Heart left ventricle (tissue), 16 donors: ENCODE data around the gene MALRD1. TPM values are rescaled to one million over a fixed set of nuclear protein-coding genes. Genes with fewer than 3 reads are reported as not detected.
A peak's percentile ranks its signal among the peaks of the same experiment; 100 is the strongest.

Experiments
- ATAC-seq, 4 donors: fragments of 200-7000 bp; cut with Tn5 transposase; one replicate each; pipeline ENCODE4 v1.9.1; 2020 to 2022; ENCODE audit warnings: moderate library complexity in 4 of 4, mild to moderate bottlenecking in 3 of 4, moderate number of reproducible peaks in 1 of 4
- DNase-seq, 5 donors: peaks; one replicate each; pipeline ENCODE4 v3.0.0-alpha.2; 2020
- H3K27ac ChIP-seq, 12 donors: fragments of 200-600 bp; sonication (generic) in 4 of 12; one replicate each; pipeline versions ENCODE4 v1.5.0 to v1.8.0; 2016 to 2022; ENCODE audit warnings: mild to moderate bottlenecking in 2 of 12
- H3K27me3 ChIP-seq, 9 donors: fragments of 200-600 bp; sonication (generic) in 2 of 9; one replicate each; pipeline versions ENCODE4 v1.5.1 to v1.8.0; 2016 to 2022; ENCODE audit warnings: mild to moderate bottlenecking in 3 of 9
- H3K36me3 ChIP-seq, 9 donors: fragments of 200-600 bp; sonication (generic) in 2 of 9; one replicate each; pipeline versions ENCODE4 v1.5.0 to v1.8.0; 2018 to 2022; ENCODE audit warnings: mild to moderate bottlenecking in 2 of 9
- H3K4me1 ChIP-seq, 12 donors: fragments of 200-600 bp; sonication (generic) in 4 of 12; one replicate each; pipeline versions ENCODE4 v1.5.0 to v1.8.0; 2016 to 2022; ENCODE audit warnings: mild to moderate bottlenecking in 3 of 12
- H3K4me3 ChIP-seq, 12 donors: fragments of 200-600 bp; sonication (generic) in 4 of 12; one replicate each; pipeline versions ENCODE4 v1.5.0 to v1.8.0; 2017 to 2022; ENCODE audit warnings: mild to moderate bottlenecking in 9 of 12, moderate library complexity in 4 of 12
- H3K9me3 ChIP-seq, 12 donors: fragments of 200-600 bp; sonication (generic) in 4 of 12; one replicate each; pipeline versions ENCODE4 v1.5.0 to v1.8.0; 2016 to 2022; ENCODE audit warnings: mild to moderate bottlenecking in 1 of 12
- CTCF ChIP-seq, 12 donors: fragments of 200-600 bp; sonication (generic) in 4 of 12; IDR thresholded peaks; one replicate each; pipeline versions ENCODE4 v1.5.0 to v1.8.0; 2018 to 2022; ENCODE audit warnings: antibody characterized with exemption in 12 of 12, mild to moderate bottlenecking in 5 of 12
- POLR2A ChIP-seq, 2 donors: fragments of 450-650 bp; IDR thresholded peaks; one replicate each; pipeline ENCODE4 v1.6.1; 2017; ENCODE audit warnings: antibody characterized with exemption in 2 of 2, mild to moderate bottlenecking in 2 of 2, moderate library complexity in 2 of 2
- WGBS, 4 donors: extraction: QIAGEN DNeasy Blood & Tissue Kit in 2 of 4; methylation state at CpG; one replicate each; pipeline versions ENCODE4 v1.1.5 to v1.1.7; 2013 to 2018; 5-methylcytosine and 5-hydroxymethylcytosine counted together
- intact Hi-C, 10 donors: fragments of 100-400 bp; cut with DNase I; formaldehyde crosslinking; loops; one replicate each; pipeline versions ENCODE4 v1.11.1 to v1.14.2; 2022
- polyA plus RNA-seq, 2 donors: library from polyadenylated mRNA; stranded (reverse); fragments of 200-250 nt; gene quantifications; one replicate each; pipeline ENCODE4 v1.2.3, GENCODE V29; 2013
- total RNA-seq, 9 donors: library from RNA; depleted of rRNA in 2 of 9; stranded (reverse); fragments of >200 nt in 2 of 9; fragmentation: NEBNext Ultra II Directional in 3 of 9; extraction: Animal tissue kit (Norgen Biotek cat#: 25700) in 3 of 9; gene quantifications; one replicate each; pipeline versions ENCODE4 v1.1.0 to v1.2.4, GENCODE V29; 2016 to 2023
- donor health status: ischemic (EF 13 %, LVEDD 7.1; RV severe dilation, severe dysfunction).
- donor health status: healthy with polysubstance abuse.
- donor health status: DM: no; HTN: yes; CAD: no.
- donor health status: DM: no; HTN: no; CAD: no.
- donor health status: ischemic (EF 25% LVEDD 6.9; RV normal size, moderate dysfunction).
- donor health status: ischemic (EF 25% LVEDD 5.7; RV mildly dilated, moderate dysfunction).
- donor health status: healthy.
- donor health status: DM: yes; HTN: yes; CAD: no.
- donor health status: ischemic (EF 35%, LVEDD 5.7; RV mildly dilated, moderate dysfunction).
- donor health status: nonischemic (EF 11% LVEDD 7.7; RV severe dilation, severe dysfunction).
- donor health status: DM: yes; HTN: yes; CAD: no.
- donor health status: PGD.
- donor health status: ischemic (EF 29% LVEDD 5.4; RV normal size, mild dysfunction).
- donor health status: nonischemic (EF 23%, LVEDD 6.1; RV moderate dilation, normal function).

MALRD1 gene
- total and polyA plus RNA-seq, 11 donors = 0.12 to 1.1 (median 0.37) TPM; not detected in 1

- 72 to 78% (median 77%) methylated on average over 3 of the region's 3 CpGs for WGBS, 4 donors
- peaks cover 0 to 20% (median 0%) of the 10 kb centered on the region in 12 donors for H3K9me3 ChIP-seq
- H3K36me3 ChIP-seq = no peaks in the 10 kb centered on the region
- H3K27ac ChIP-seq = no peak overlapping the region
- H3K27me3 ChIP-seq = no peaks in the 10 kb centered on the region
- DNase-seq (no peak), ATAC-seq (no peak)
- intact Hi-C loops = no loop called here
- H3K4me3 ChIP-seq = no peak overlapping the region
- no peaks in the 10 kb centered on the region for H3K4me1 ChIP-seq
- TF ChIP-seq POLR2A (IDR thresholded peaks at IDR 0.05) = no peak
Measured at GRCh38 chr10:19683356-19683755, 634.8 kb downstream of the MALRD1 start.

DNA sequence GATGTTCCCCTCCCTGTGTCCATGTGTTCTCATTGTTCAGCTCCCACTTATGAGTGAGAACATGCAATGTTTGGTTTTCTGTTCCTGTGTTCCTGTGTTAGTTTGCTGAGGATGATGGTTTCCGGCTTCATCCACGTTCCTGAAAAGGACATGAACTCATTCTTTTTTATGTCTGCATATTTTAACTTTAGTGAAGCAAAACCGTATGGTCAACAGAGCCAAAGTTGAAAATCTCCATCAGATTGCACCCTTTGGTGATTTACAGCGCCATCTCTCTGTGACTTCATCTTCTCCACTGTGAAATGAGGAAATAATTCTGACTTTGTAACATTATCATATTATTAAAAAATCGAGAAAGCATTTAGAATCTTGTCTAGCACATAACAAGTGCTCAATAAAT lies 635.4 kb downstream of the MALRD1 start:
- intact Hi-C loops = no loop called here
- Histone ChIP-seq H3K27ac (no peak overlapping the region), H3K4me3 (no peak overlapping the region), H3K27me3 (no peaks in the 10 kb centered on the region), H3K9me3 (peaks cover 0 to 20% (median 0%) of the 10 kb centered on the region in 12 donors), H3K36me3 (no peaks in the 10 kb centered on the region), H3K4me1 (no peaks in the 10 kb centered on the region)
- 56 to 65% (median 60%) methylated on average over 5 of the region's 5 CpGs for WGBS, 4 donors
- TF ChIP-seq POLR2A (IDR thresholded peaks at IDR 0.05) (no peak), CTCF (IDR thresholded peaks at IDR 0.05) (peak in 3 of 12 donors; percentile 11 to 22 (median 20))
- ATAC-seq = no peak
- DNase-seq = no peak

DNA sequence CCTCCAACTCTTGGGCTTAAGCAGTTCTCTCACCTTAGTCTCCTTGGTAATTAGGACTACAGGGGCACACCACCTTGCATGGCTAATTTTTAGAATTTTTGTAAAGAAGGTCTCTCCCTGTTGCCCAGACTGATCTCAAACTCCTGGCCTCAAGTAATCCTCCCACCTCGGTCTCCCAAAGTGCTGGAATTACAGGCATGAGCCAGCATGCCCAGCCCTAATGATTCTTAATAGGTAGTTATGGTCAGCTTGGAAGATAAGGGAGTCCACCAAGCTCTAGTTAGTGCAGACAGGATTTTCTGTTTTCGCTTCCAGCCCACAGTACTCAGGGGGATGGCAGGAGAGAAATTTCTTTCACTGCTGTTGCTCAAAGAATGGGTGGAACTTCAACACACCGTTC lies 639.7 kb downstream of the MALRD1 start:
- no peak overlapping the region for H3K27ac ChIP-seq
- intact Hi-C loops = no loop called here
- DNase-seq = no peak
- H3K4me3 ChIP-seq = no peak overlapping the region
- no peak for TF ChIP-seq CTCF (IDR thresholded peaks at IDR 0.05)
- 73 to 83% (median 80%) methylated on average over 3 of the region's 3 CpGs for WGBS, 4 donors
- H3K9me3 ChIP-seq = peaks cover 0 to 11% (median 0%) of the 10 kb centered on the region in 12 donors
- no peak for ATAC-seq
- H3K27me3 ChIP-seq = no peaks in the 10 kb centered on the region
- H3K36me3 ChIP-seq = no peaks in the 10 kb centered on the region
- H3K4me1 ChIP-seq = no peaks in the 10 kb centered on the region

- peaks cover 0 to 11% (median 0%) of the 10 kb centered on the region in 12 donors for H3K9me3 ChIP-seq
- no peaks in the 10 kb centered on the region for H3K4me1 ChIP-seq
- no peak for TF ChIP-seq CTCF (IDR thresholded peaks at IDR 0.05)
- no peak for TF ChIP-seq POLR2A (IDR thresholded peaks at IDR 0.05)
- no peak for ATAC-seq
- WGBS, 4 donors = 73 to 83% (median 75%) methylated on average over 3 of the region's 3 CpGs
- no peak for DNase-seq
- intact Hi-C loops = no loop called here
- no peak overlapping the region for H3K4me3 ChIP-seq
- H3K27ac ChIP-seq = no peak overlapping the region
- no peaks in the 10 kb centered on the region for H3K36me3 ChIP-seq
- H3K27me3 ChIP-seq = no peaks in the 10 kb centered on the region
Measured at GRCh38 chr10:19689231-19689630, 640.6 kb downstream of the MALRD1 start.

DNA sequence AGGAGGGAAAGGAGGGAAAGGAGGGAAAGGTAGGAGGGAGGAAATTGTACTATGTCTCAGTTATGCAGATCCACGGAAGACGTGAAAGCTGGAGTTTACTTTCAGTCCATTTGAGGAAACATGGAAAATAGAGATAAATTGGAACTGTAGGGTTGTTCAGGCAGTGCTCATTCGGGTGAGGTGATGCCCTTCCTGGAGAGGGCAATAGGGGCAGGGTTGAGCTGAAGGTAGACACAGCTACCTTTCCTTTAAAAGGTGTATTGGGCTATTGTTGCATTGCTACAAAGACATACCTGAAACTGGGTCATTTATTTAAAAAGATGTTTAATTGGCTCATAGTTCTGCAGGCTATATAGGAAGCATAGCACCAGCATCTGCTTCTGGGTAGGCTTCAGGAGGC lies 650.7 kb downstream of the MALRD1 start:
- Histone ChIP-seq H3K9me3 (peaks cover 0 to 4% (median 0%) of the 10 kb centered on the region in 12 donors), H3K4me3 (no peak overlapping the region), H3K27ac (no peak overlapping the region), H3K36me3 (no peaks in the 10 kb centered on the region), H3K27me3 (no peaks in the 10 kb centered on the region), H3K4me1 (no peaks in the 10 kb centered on the region)
- intact Hi-C loops = no loop called here
- ATAC-seq (no peak), DNase-seq (no peak)
- TF ChIP-seq CTCF (IDR thresholded peaks at IDR 0.05) = no peak
- no peak for TF ChIP-seq POLR2A (IDR thresholded peaks at IDR 0.05)
- 71 to 76% (median 75%) methylated on average over 3 of the region's 3 CpGs for WGBS, 4 donors
